ENCODE results near the gene CDKAL1. TPM values are rescaled to one million over a fixed set of nuclear protein-coding genes. Genes with fewer than 3 reads are reported as not detected.

Gene CDKAL1
- total and polyA plus RNA-seq, 2 donors (not counting 3 experiments of a cell fraction or from before 2014, with no cell fraction given) = 6.1 to 20.5 TPM

DNA sequence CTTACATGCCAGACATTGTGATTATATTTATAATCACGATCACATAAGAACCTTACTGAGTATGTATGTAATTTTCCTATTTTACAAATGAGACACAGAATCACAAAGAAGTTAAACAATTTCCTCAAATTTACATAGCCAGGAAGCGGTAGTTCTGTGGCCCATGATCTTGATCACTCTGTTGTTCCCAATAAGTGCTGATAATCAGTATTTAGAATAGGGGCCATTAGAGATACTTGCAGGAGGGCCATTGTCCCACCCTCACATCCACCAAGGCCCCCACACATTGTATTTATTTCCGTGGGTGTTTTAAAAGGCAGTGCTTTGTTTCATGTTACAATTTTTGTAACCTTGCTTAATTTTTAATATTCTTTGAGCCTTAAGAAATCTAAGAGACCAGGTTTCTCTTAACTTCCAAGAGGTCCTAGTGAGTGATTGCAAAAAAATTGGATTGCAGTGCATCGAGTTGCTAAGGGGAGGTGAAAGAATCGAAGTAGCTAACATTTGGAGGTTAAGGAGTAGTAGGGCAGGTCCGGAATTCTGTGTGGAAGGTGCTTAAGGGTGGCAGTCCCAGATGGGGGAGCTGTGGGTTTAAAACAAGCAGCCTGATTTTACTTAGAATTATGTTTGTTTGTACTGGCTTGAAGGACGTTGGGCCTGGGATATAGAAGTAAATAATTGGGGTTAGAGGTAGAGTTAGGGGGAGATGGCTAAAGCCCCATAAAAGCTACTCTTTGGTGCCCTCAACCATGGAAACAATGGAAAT lies 339.4 kb downstream of the CDKAL1 start:
- TF ChIP-seq, protein P1, sequence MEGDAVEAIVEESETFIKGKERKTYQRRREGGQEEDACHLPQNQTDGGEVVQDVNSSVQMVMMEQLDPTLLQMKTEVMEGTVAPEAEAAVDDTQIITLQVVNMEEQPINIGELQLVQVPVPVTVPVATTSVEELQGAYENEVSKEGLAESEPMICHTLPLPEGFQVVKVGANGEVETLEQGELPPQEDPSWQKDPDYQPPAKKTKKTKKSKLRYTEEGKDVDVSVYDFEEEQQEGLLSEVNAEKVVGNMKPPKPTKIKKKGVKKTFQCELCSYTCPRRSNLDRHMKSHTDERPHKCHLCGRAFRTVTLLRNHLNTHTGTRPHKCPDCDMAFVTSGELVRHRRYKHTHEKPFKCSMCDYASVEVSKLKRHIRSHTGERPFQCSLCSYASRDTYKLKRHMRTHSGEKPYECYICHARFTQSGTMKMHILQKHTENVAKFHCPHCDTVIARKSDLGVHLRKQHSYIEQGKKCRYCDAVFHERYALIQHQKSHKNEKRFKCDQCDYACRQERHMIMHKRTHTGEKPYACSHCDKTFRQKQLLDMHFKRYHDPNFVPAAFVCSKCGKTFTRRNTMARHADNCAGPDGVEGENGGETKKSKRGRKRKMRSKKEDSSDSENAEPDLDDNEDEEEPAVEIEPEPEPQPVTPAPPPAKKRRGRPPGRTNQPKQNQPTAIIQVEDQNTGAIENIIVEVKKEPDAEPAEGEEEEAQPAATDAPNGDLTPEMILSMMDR (IDR thresholded peaks at IDR 0.05; ENCODE audit: extremely low read depth in 1 of 2, insufficient read depth in 1 of 2, low read depth in 1 of 2, low read length in 2 of 2) = peak in 1 of 2 donors; percentile 6
- TF ChIP-seq POLR2A (IDR thresholded peaks at IDR 0.05; ENCODE audit: low read depth, low read length) = no peak
- H4K20me1 ChIP-seq (replicated peaks; ENCODE audit: control insufficient read depth, extremely low read depth, insufficient read depth, low read length) = no peaks in the 10 kb centered on the region
- POLR2A ChIA-PET = interaction anchor here (1.5 kb wide), 1 partner anchor 720 kb away, joined by 6 read pairs; the partner anchor contains the start of gene SOX4
- BruUV-seq (replicated peaks) = no TSS peak
- H3K9me1 ChIP-seq (replicated peaks; ENCODE audit: control insufficient read depth, extremely low read depth, insufficient read depth, low read length) = no peaks in the 10 kb centered on the region
- peaks cover 27% of the 10 kb centered on the region for H3K4me1 ChIP-seq (ENCODE audit: control insufficient read depth, extremely low read depth, insufficient read depth, low read length)
- intact Hi-C loops (cut with micrococcal nuclease) = loop anchor here (10.0 kb wide), 1 partner anchor 871 kb away; no protein-coding TSS in a partner anchor
- no peak overlapping the region for H3K4me2 ChIP-seq (ENCODE audit: insufficient read depth, low read length)
- H3K27me3 ChIP-seq (ENCODE audit: control insufficient read depth in 2 of 2, insufficient read depth in 2 of 2, low read length in 2 of 2) = no peaks in the 10 kb centered on the region
- H3K9ac ChIP-seq (replicated peaks; ENCODE audit: extremely low read depth, insufficient read depth, low read length) = no peak overlapping the region
- H2AFZ ChIP-seq (ENCODE audit: low read depth, low read length) = no peak overlapping the region
- dilution Hi-C loops (cut with MboI; ENCODE audit: extremely low pct_ligation_motif_present, low sequenced_read_pairs) = no loop called here
- H3K79me2 ChIP-seq (ENCODE audit: control insufficient read depth, insufficient read depth, low read length) = no peaks in the 10 kb centered on the region
- H3K9me3 ChIP-seq (replicated peaks; ENCODE audit: control insufficient read depth, insufficient read depth, low read length) = no peaks in the 10 kb centered on the region
- CTCF ChIA-PET = interaction anchor here (0.7 to 7.9 kb wide), 2 partner anchors 57 to 715 kb away, joined by 3 to 117 read pairs; no protein-coding TSS in a partner anchor
- DNase-seq (ENCODE audit: low read depth, low spot score) (peak; percentile 25), FAIRE-seq (no peak)
- H3K27ac ChIP-seq (ENCODE audit: insufficient read depth, low read depth, low read length) = no peak overlapping the region
- H3K36me3 ChIP-seq (ENCODE audit: control insufficient read depth in 2 of 2, extremely low read depth in 1 of 2, insufficient read depth in 2 of 2, low read length in 2 of 2) = no peaks in the 10 kb centered on the region
- H3K4me3 ChIP-seq (replicated peaks in 1 of 3; ENCODE audit: insufficient read depth in 1 of 3, low read depth in 1 of 3, low read length in 3 of 3) = no peak overlapping the region

DNA sequence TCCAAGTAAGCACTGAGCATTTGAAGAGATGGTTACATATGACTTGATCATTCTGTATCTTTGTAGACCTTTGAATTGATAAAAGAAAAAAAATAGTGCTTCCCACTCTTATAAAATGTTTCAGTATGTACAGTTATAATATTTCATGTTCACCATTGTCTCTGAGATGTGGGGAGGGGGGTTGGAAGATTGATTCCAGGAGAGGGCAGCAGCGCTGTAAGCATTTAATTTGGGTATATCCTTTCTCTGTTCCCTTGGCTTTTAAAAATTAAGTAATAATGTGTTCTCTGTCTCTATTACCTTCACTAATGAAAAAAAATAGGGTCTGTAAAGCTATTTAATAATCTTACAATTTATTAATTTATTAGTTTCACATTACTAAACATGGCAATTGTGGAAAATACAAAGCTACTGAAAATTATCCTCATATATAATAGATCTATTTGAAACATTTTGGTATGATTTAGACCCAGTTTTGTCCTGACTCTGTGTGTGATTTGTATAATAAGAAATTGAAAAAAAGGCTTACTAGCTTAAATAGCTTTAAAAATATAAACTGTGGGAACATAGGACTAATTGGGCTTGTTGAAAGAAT lies 341.2 kb downstream of the CDKAL1 start:
- Histone ChIP-seq H3K4me1 (ENCODE audit: control insufficient read depth, extremely low read depth, insufficient read depth, low read length) (peaks cover 38% of the 10 kb centered on the region), H3K9me3 (replicated peaks; ENCODE audit: control insufficient read depth, insufficient read depth, low read length) (no peaks in the 10 kb centered on the region), H3K9me1 (replicated peaks; ENCODE audit: control insufficient read depth, extremely low read depth, insufficient read depth, low read length) (no peaks in the 10 kb centered on the region), H3K36me3 (ENCODE audit: control insufficient read depth in 2 of 2, extremely low read depth in 1 of 2, insufficient read depth in 2 of 2, low read length in 2 of 2) (no peaks in the 10 kb centered on the region), H2AFZ (ENCODE audit: low read depth, low read length) (no peak overlapping the region), H3K4me2 (ENCODE audit: insufficient read depth, low read length) (no peak overlapping the region), H3K4me3 (replicated peaks in 1 of 3; ENCODE audit: insufficient read depth in 1 of 3, low read depth in 1 of 3, low read length in 3 of 3) (no peak overlapping the region), H3K79me2 (ENCODE audit: control insufficient read depth, insufficient read depth, low read length) (no peaks in the 10 kb centered on the region), H4K20me1 (replicated peaks; ENCODE audit: control insufficient read depth, extremely low read depth, insufficient read depth, low read length) (no peaks in the 10 kb centered on the region), H3K27ac (ENCODE audit: insufficient read depth, low read depth, low read length) (peak overlapping the region; percentile 85), H3K9ac (replicated peaks; ENCODE audit: extremely low read depth, insufficient read depth, low read length) (peak overlapping the region; percentile 13), H3K27me3 (ENCODE audit: control insufficient read depth in 2 of 2, insufficient read depth in 2 of 2, low read length in 2 of 2) (no peaks in the 10 kb centered on the region)
- DNase-seq (ENCODE audit: low read depth, low spot score) (peak; percentile 77), FAIRE-seq (no peak)
- TF ChIP-seq FOS (IDR thresholded peaks at IDR 0.05; ENCODE audit: borderline replicate concordance, insufficient read depth, low read length) = no peak
- TF ChIP-seq, protein P1 (IDR thresholded peaks at IDR 0.05; ENCODE audit: extremely low read depth in 1 of 2, insufficient read depth in 1 of 2, low read depth in 1 of 2, low read length in 2 of 2) = peak; percentile 33 to 35
- CTCF ChIA-PET = interaction anchor here (0.7 to 7.9 kb wide), 12 partner anchors 9 to 719 kb away, joined by 3 to 117 read pairs (median 3); partner anchors contain the start of gene SOX4
- BruUV-seq (replicated peaks) = no TSS peak
- intact Hi-C loops (cut with micrococcal nuclease) = loop anchor here (1.0 to 10.0 kb wide), 6 partner anchors 714 to 1952 kb away; no protein-coding TSS in a partner anchor
- dilution Hi-C loops (cut with MboI; ENCODE audit: extremely low pct_ligation_motif_present, low sequenced_read_pairs) = no loop called here
- POLR2A ChIA-PET = interaction anchor here (0.7 to 3.0 kb wide), 4 partner anchors 26 to 718 kb away, joined by 5 to 15 read pairs (median 8); partner anchors contain the start of gene SOX4
